Measurements from ENCODE around the gene HPS4.

GRCh38 chr22:26522592-26522991, 39.0 kb upstream of the HPS4 start:
- no peak for TF ChIP-seq CTCF (IDR thresholded peaks at IDR 0.05; ENCODE audit: low read depth, low read length, missing input control)
- TF ChIP-seq RAD21 (IDR thresholded peaks at IDR 0.05): no peak
- no peak for TF ChIP-seq FOXA1 (IDR thresholded peaks at IDR 0.05)
- no peak for TF ChIP-seq RXRA (IDR thresholded peaks at IDR 0.05)
- TF ChIP-seq ZBTB33 (IDR thresholded peaks at IDR 0.05): no peak
- no peak for TF ChIP-seq YY1 (IDR thresholded peaks at IDR 0.05)
- no peak for TF ChIP-seq EGR1 (IDR thresholded peaks at IDR 0.05; ENCODE audit: low read depth in 2 of 2)
- no peak for TF ChIP-seq REST (IDR thresholded peaks at IDR 0.05)
- TF ChIP-seq MAX (IDR thresholded peaks at IDR 0.05): no peak
- TF ChIP-seq, protein P1, sequence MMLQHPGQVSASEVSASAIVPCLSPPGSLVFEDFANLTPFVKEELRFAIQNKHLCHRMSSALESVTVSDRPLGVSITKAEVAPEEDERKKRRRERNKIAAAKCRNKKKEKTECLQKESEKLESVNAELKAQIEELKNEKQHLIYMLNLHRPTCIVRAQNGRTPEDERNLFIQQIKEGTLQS (IDR thresholded peaks at IDR 0.05): no peak
- TF ChIP-seq GABPA (IDR thresholded peaks at IDR 0.05 in 1 of 2, conservative IDR thresholded peaks at IDR 0.05 in 1 of 2): no peak
- no peak for TF ChIP-seq JUND (IDR thresholded peaks at IDR 0.05)
- no peak for TF ChIP-seq HNF4G (IDR thresholded peaks at IDR 0.05)
- no peak for TF ChIP-seq TAF1 (conservative IDR thresholded peaks at IDR 0.05)
